ENCODE data around the gene METTL6. TPM values are rescaled to one million over a fixed set of nuclear protein-coding genes. Genes with fewer than 3 reads are reported as not detected.

METTL6 gene
- total RNA-seq, 4 donors from 2014 or later: 13.2 to 20.8 (median 17.0) TPM

DNA sequence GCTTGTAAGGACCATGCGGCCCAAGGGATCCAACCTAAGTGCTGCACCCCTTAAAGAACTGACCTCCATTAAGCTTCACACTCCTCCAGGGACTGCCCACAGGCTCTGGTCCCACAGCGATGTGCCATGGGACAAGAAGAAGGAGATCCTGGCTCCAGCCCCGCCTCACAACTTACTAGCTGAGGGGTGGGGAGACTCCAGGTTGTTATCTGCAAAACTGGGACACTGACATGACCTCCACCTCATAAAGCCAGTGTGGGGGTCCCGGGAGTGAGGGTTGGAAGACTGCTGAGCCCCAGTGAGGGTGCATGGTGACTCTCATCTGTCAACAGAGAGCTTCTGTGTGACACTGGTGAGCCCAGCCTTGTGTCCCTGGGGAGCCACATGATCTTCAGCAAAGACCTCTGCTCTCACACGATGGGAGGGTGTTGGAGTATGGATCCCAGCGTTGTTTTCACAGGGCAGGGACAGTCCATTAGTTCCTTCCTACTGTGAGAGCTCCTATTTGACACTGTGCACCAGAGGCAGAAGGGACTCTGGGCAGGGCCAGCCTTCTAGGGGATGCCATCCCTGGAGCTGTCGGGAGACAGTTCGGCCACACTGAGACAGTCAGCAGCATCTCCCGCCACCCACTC is 26.8 kb upstream of the METTL6 start:
- Histone ChIP-seq H3K27me3 (no peaks in the 10 kb centered on the region), H3K36me3 (peaks cover 0 to 83% (median 0%) of the 10 kb centered on the region in 3 donors), H3K4me3 (no peak overlapping the region), H3K4me1 (no peaks in the 10 kb centered on the region), H3K9me3 (no peaks in the 10 kb centered on the region), H3K27ac (no peak overlapping the region)
- TF ChIP-seq POLR2A (IDR thresholded peaks at IDR 0.05) (no peak), CTCF (IDR thresholded peaks at IDR 0.05) (no peak), EP300 (IDR thresholded peaks at IDR 0.05) (no peak)
- DNase-seq (ENCODE audit: low spot score in 2 of 2): no peak
- 74 to 84% methylated on average over 9 of the region's 9 CpGs for WGBS, 2 donors

GRCh38 chr3:15453501-15453900 is 26.2 kb upstream of the METTL6 start:
- Histone ChIP-seq H3K4me1 (no peaks in the 10 kb centered on the region), H3K27ac (no peak overlapping the region), H3K27me3 (no peaks in the 10 kb centered on the region), H3K36me3 (peaks cover 0 to 77% (median 0%) of the 10 kb centered on the region in 3 donors), H3K9me3 (no peaks in the 10 kb centered on the region), H3K4me3 (no peak overlapping the region)
- WGBS, 2 donors: 86 to 89% methylated on average over 8 of the region's 8 CpGs
- TF ChIP-seq CTCF (IDR thresholded peaks at IDR 0.05) (no peak), POLR2A (IDR thresholded peaks at IDR 0.05) (no peak), EP300 (IDR thresholded peaks at IDR 0.05) (no peak)
- no peak for DNase-seq (ENCODE audit: low spot score in 2 of 2)

- H3K4me1 ChIP-seq: no peaks in the 10 kb centered on the region
- DNase-seq (ENCODE audit: low spot score in 2 of 2): no peak
- TF ChIP-seq CTCF (IDR thresholded peaks at IDR 0.05) (no peak), EP300 (IDR thresholded peaks at IDR 0.05) (no peak), POLR2A (IDR thresholded peaks at IDR 0.05) (no peak)
- no peak overlapping the region for H3K27ac ChIP-seq
- no peaks in the 10 kb centered on the region for H3K27me3 ChIP-seq
- no peaks in the 10 kb centered on the region for H3K9me3 ChIP-seq
- no peak overlapping the region for H3K4me3 ChIP-seq
- H3K36me3 ChIP-seq: peaks cover 0 to 71% (median 0%) of the 10 kb centered on the region in 3 donors
- WGBS, 2 donors: 95 to 97% methylated on average over 5 of the region's 5 CpGs
These were observed 25.6 kb upstream of the METTL6 start for GRCh38 chr3:15452961-15453360.

DNA sequence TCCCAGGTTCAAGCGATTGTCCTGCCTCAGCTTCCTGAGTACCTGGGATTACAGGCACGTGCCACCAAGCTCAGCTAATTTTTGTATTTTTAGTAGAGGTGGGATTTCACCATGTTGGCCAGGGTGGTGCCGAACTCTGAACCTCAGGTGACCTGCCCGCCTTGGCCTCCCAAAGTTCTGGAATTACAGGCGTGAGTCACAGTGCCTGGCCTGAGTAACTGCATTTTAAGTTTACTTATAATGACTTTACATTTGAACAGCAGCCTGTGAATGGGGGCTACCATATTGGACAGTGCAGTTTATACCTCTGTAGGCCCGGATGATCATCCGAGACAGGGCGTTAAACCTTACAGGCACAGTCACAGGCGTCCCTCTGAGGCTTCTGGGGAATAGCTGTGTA is 24.8 kb upstream of the METTL6 start:
- peaks cover 0 to 70% (median 0%) of the 10 kb centered on the region in 3 donors for H3K36me3 ChIP-seq
- WGBS, 2 donors: 84 to 92% methylated on average over 9 of the region's 9 CpGs
- TF ChIP-seq POLR2A (IDR thresholded peaks at IDR 0.05) (no peak), EP300 (IDR thresholded peaks at IDR 0.05) (no peak), CTCF (IDR thresholded peaks at IDR 0.05) (no peak)
- H3K4me1 ChIP-seq: no peaks in the 10 kb centered on the region
- no peak overlapping the region for H3K27ac ChIP-seq
- H3K4me3 ChIP-seq: no peak overlapping the region
- H3K27me3 ChIP-seq: no peaks in the 10 kb centered on the region
- DNase-seq (ENCODE audit: low spot score in 2 of 2): no peak
- H3K9me3 ChIP-seq: no peaks in the 10 kb centered on the region

GRCh38 chr3:15451216-15452113 is 24.1 kb upstream of the METTL6 start:
- H3K27me3 ChIP-seq: no peaks in the 10 kb centered on the region
- no peak overlapping the region for H3K4me3 ChIP-seq
- no peak overlapping the region for H3K27ac ChIP-seq
- 88 to 90% methylated on average over 18 of the region's 18 CpGs for WGBS, 2 donors
- H3K4me1 ChIP-seq: no peaks in the 10 kb centered on the region
- DNase-seq (ENCODE audit: low spot score in 2 of 2): no peak
- H3K36me3 ChIP-seq: peaks cover 0 to 71% (median 0%) of the 10 kb centered on the region in 3 donors
- TF ChIP-seq POLR2A (IDR thresholded peaks at IDR 0.05): no peak
- no peak for TF ChIP-seq CTCF (IDR thresholded peaks at IDR 0.05)
- no peak for TF ChIP-seq EP300 (IDR thresholded peaks at IDR 0.05)
- H3K9me3 ChIP-seq: no peaks in the 10 kb centered on the region
